ENCODE results near the gene EMILIN2.
"Not testable (repeated sequence)": the region's sequence is repeated elsewhere in the genome, so short reads cannot be mapped to it uniquely, and the experiment has no call there.

DNA sequence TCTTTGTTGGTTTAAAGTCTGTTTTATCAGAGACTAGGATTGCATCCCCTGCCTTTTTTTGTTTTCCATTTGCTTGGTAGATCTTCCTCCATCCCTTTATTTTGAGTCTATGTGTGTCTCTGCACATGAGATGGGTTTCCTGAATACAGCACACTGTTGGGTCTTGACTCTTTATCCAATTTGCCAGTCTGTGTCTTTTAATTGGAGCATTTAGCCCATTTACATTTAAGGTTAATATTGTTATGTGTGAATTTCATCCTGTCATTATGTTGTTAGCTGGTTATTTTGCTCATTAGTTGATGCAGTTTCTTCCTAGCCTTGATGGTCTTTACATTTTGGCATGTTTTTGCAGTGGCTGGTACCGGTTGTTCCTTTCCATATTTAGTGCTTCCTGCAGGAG lies 17.2 kb downstream of the EMILIN2 start:
- TF ChIP-seq, protein P1, sequence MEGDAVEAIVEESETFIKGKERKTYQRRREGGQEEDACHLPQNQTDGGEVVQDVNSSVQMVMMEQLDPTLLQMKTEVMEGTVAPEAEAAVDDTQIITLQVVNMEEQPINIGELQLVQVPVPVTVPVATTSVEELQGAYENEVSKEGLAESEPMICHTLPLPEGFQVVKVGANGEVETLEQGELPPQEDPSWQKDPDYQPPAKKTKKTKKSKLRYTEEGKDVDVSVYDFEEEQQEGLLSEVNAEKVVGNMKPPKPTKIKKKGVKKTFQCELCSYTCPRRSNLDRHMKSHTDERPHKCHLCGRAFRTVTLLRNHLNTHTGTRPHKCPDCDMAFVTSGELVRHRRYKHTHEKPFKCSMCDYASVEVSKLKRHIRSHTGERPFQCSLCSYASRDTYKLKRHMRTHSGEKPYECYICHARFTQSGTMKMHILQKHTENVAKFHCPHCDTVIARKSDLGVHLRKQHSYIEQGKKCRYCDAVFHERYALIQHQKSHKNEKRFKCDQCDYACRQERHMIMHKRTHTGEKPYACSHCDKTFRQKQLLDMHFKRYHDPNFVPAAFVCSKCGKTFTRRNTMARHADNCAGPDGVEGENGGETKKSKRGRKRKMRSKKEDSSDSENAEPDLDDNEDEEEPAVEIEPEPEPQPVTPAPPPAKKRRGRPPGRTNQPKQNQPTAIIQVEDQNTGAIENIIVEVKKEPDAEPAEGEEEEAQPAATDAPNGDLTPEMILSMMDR (IDR thresholded peaks at IDR 0.05), result not testable (repeated sequence)
- not testable (repeated sequence) for TF ChIP-seq EZH2 (IDR thresholded peaks at IDR 0.05; ENCODE audit: borderline replicate concordance, insufficient read depth, low read depth, low read length, poor library complexity, severe bottlenecking)
